ENCODE measurements around the gene WFIKKN2.

WFIKKN2 gene

DNA sequence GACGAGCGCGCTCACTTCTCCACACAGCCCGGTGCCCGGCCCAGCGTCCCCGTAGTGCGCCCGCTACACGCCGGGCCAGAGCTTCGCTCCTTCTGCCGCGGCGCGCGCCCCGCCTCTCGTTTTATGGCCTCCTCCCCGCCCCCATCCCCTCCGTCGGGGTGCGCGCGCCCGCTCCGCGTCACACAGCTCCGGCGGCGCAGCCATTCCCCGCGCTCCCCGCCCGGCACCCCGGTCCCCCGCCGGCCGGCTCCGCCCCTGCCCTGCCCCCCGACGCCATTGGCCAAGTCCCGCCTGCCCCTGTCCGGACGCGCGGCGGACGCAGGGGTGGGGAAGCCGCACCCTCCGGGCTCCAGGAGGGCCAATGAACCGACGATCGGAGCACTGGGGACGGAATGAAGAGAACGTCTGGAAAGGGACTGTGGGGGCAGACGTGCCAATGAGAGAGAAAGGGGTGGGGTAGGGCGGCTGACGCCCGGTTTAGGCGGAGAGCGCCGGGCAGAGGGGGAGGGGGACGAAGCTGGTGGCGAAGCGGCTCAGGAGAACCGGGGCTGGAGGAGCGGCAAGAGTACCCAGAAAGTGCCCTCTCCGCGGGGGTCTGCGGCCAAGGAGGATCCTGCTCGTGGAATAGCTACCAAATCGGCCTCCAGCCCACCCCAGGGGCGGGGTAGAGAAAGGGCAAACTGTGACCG, 31.0 kb downstream of the WFIKKN2 start, which contains the start of gene TOB1 (continued):
- TF ChIP-seq ZNF280D (tag by site-specific recombination; IDR thresholded peaks at IDR 0.05) (no peak), ZNF324 (tag by site-specific recombination; IDR thresholded peaks at IDR 0.05) (peak; percentile 68), OSR2 (tag by site-specific recombination; IDR thresholded peaks at IDR 0.05) (no peak), ZNF202 (tag by site-specific recombination; IDR thresholded peaks at IDR 0.05; ENCODE audit: borderline replicate concordance) (no peak), ZNF514 (tag by site-specific recombination; IDR thresholded peaks at IDR 0.05) (no peak), ZNF544 (tag by site-specific recombination; IDR thresholded peaks at IDR 0.05) (no peak), ZNF132 (tag by site-specific recombination; IDR thresholded peaks at IDR 0.05; ENCODE audit: borderline replicate concordance) (no peak), ZNF24 (tag by site-specific recombination; IDR thresholded peaks at IDR 0.05) (peak; percentile 81), ZBTB7A (tag by site-specific recombination; IDR thresholded peaks at IDR 0.05; ENCODE audit: low read depth) (peak; percentile 45), ZNF19 (tag by site-specific recombination; IDR thresholded peaks at IDR 0.05; ENCODE audit: low read depth) (no peak), ZNF830 (tag by site-specific recombination; IDR thresholded peaks at IDR 0.05; ENCODE audit: low read depth) (no peak), ZNF596 (tag by site-specific recombination; IDR thresholded peaks at IDR 0.05) (0 out of 2 replicates have a peak, but pooled peaks have one; percentile 28), SP7 (tag by site-specific recombination; IDR thresholded peaks at IDR 0.05) (peak; percentile 70; the same call in 1 of the 2 replicates), ZSCAN30 (tag by site-specific recombination; IDR thresholded peaks at IDR 0.05) (peak; percentile 86), ZNF530 (tag by site-specific recombination; IDR thresholded peaks at IDR 0.05; ENCODE audit: low read depth) (no peak), ZNF510 (tag by site-specific recombination; IDR thresholded peaks at IDR 0.05; ENCODE audit: insufficient replicate concordance) (no peak), ZNF449 (tag by site-specific recombination; IDR thresholded peaks at IDR 0.05) (peak; percentile 53; the same call in 1 of the 2 replicates), ZNF621 (tag by site-specific recombination; IDR thresholded peaks at IDR 0.05) (no peak), ZSCAN23 (tag by site-specific recombination; IDR thresholded peaks at IDR 0.05) (peak; percentile 68; the same call in 1 of the 2 replicates), ZBTB20 (tag by site-specific recombination; IDR thresholded peaks at IDR 0.05) (peak; percentile 93), ZNF302 (tag by site-specific recombination; IDR thresholded peaks at IDR 0.05; ENCODE audit: low read depth) (no peak), WT1 (tag by site-specific recombination; IDR thresholded peaks at IDR 0.05) (no peak), ZNF692 (tag by site-specific recombination; IDR thresholded peaks at IDR 0.05) (no peak; the same call in 1 of the 2 replicates), KLF10 (tag by site-specific recombination; IDR thresholded peaks at IDR 0.05) (peak; percentile 100), ZBTB1 (tag by site-specific recombination; IDR thresholded peaks at IDR 0.05) (peak; percentile 35; the same call in 1 of the 2 replicates), ZNF10 (tag by site-specific recombination; IDR thresholded peaks at IDR 0.05) (no peak), ZFP3 (tag by site-specific recombination; IDR thresholded peaks at IDR 0.05; ENCODE audit: low read depth) (no peak)
- TF ChIP-seq, protein P1, sequence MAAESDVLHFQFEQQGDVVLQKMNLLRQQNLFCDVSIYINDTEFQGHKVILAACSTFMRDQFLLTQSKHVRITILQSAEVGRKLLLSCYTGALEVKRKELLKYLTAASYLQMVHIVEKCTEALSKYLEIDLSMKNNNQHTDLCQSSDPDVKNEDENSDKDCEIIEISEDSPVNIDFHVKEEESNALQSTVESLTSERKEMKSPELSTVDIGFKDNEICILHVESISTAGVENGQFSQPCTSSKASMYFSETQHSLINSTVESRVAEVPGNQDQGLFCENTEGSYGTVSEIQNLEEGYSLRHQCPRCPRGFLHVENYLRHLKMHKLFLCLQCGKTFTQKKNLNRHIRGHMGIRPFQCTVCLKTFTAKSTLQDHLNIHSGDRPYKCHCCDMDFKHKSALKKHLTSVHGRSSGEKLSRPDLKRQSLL (tag by site-specific recombination; IDR thresholded peaks at IDR 0.05) = 0 out of 2 replicates have a peak, but pooled peaks have one; percentile 31
- TF ChIP-seq, protein P2, sequence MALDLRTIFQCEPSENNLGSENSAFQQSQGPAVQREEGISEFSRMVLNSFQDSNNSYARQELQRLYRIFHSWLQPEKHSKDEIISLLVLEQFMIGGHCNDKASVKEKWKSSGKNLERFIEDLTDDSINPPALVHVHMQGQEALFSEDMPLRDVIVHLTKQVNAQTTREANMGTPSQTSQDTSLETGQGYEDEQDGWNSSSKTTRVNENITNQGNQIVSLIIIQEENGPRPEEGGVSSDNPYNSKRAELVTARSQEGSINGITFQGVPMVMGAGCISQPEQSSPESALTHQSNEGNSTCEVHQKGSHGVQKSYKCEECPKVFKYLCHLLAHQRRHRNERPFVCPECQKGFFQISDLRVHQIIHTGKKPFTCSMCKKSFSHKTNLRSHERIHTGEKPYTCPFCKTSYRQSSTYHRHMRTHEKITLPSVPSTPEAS (tag by site-specific recombination; IDR thresholded peaks at IDR 0.05) = no peak
- TF ChIP-seq, protein P3, sequence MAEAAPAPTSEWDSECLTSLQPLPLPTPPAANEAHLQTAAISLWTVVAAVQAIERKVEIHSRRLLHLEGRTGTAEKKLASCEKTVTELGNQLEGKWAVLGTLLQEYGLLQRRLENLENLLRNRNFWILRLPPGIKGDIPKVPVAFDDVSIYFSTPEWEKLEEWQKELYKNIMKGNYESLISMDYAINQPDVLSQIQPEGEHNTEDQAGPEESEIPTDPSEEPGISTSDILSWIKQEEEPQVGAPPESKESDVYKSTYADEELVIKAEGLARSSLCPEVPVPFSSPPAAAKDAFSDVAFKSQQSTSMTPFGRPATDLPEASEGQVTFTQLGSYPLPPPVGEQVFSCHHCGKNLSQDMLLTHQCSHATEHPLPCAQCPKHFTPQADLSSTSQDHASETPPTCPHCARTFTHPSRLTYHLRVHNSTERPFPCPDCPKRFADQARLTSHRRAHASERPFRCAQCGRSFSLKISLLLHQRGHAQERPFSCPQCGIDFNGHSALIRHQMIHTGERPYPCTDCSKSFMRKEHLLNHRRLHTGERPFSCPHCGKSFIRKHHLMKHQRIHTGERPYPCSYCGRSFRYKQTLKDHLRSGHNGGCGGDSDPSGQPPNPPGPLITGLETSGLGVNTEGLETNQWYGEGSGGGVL (tag by site-specific recombination; IDR thresholded peaks at IDR 0.05) = peak; percentile 77

All from HEK293 (cell line).